ENCODE measurements around the gene FAM98C. TPM values are rescaled to one million over a fixed set of nuclear protein-coding genes. Genes with fewer than 3 reads are reported as not detected.

FAM98C gene
- total and polyA plus RNA-seq, 2 of the 13 experiments (the other 11 are each of a cell fraction or from before 2014, with no cell fraction given) = 10.0 to 11.5 TPM

DNA sequence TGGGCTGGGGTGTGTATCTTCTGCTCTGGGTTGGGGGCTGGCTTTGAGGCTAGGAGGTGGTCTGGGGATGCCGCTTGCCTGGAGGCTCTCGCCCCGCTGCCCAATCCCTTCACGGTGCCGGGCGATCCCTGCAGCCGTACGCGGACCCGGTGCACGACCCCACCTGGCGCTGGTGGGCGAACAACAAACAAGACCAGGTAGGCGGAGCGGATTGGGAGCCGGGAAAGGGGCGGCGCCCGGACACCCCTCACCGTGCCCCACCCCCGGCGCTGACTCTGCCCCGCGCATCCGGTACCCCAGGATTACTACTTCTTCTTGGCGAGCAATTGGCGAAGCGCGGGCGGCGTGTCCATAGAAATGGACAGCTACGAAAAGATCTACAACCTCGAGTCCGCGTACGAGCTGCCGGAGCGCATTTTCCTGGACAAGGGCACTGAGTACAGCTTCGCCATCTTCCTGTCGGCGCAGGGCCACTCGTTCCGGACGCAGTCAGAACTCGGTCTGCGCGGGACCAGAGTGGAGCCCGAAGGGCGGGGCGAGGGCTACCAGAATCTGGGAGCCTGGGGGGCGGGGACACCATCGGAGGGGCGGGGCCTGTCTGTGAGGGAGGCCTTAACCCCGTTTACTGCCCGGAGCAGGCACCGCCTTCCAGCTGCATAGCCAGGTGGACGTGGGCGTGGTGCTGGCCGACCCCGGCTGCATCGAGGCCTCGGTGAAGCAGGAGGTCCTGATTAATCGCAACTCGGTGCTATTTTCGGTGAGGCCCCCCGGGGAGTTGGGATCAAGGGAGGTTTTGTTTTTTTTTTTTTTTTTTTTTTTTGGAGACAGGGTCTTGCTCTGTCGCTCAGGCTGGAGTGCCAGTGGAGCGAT is 40.6 kb upstream of the FAM98C start:
- ATAC-seq = peak; percentile 55
- ChIA-PET POLR2A (interaction anchor here (0.9 to 2.2 kb wide), 4 partner anchors 12 to 41 kb away, joined by 3 to 24 read pairs (median 4); partner anchors contain the start of genes FAM98C, GGN, PSMD8 and SPRED3), CTCF (ENCODE audit: low intra/inter-chr PET ratio, low total read pairs) (no interaction called here)
- BruUV-seq (replicated peaks) = no TSS peak
- peaks cover 15 to 43% of the 10 kb centered on the region in 2 experiments; a peak in 4 of 5 replicates for H3K27me3 ChIP-seq (ENCODE audit: control insufficient read depth in 1 of 2, insufficient read depth in 2 of 2, low read length in 2 of 2)
- peak overlapping the region; percentile 88 for H3K4me2 ChIP-seq (ENCODE audit: low read depth, low read length)
- no peaks in the 10 kb centered on the region for H3K9me3 ChIP-seq (ENCODE audit: low read length)
- H4K20me1 ChIP-seq (ENCODE audit: insufficient read depth, low read length) = no peaks in the 10 kb centered on the region
- intact Hi-C loops (cut with micrococcal nuclease; ENCODE audit: unreplicated experiment) (loop anchor here (1.0 kb wide), 1 partner anchor 8 kb away; no protein-coding TSS in a partner anchor), in situ Hi-C loops (cut with HindIII; ENCODE audit: extremely low pct_ligation_motif_present, low pct_unique_long_range_greater_than_20kb) (no loop called here)
- H3K79me2 ChIP-seq (ENCODE audit: insufficient read depth, low read length) = no peaks in the 10 kb centered on the region
- 2% methylated on average over 19 of the region's 68 CpGs for WGBS (ENCODE audit: low lambda C conversion rate)
- no peak overlapping the region for H2AFZ ChIP-seq (ENCODE audit: low read length)
- H3K4me3 ChIP-seq (replicated peaks in 1 of 3; ENCODE audit: insufficient read depth in 1 of 3, low read depth in 2 of 3, low read length in 3 of 3) = peak overlapping the region; percentile 57 to 75 (median 62); a peak in 5 of 6 replicates
- H3K9ac ChIP-seq (ENCODE audit: insufficient read depth, low read depth, low read length) = no peak overlapping the region
- no peaks in the 10 kb centered on the region for H3K36me3 ChIP-seq (replicated peaks in 1 of 2; ENCODE audit: control insufficient read depth in 1 of 2, insufficient read depth in 2 of 2, low read length in 2 of 2)
- no peak overlapping the region for H3K27ac ChIP-seq (ENCODE audit: extremely low read length, insufficient read depth, low read length)
- peak; percentile 23 for DNase-seq (ENCODE audit: low spot score)
- peaks cover 36% of the 10 kb centered on the region for H3K4me1 ChIP-seq (ENCODE audit: insufficient read depth, low read length)
- FAIRE-seq = no peak
- TF ChIP-seq SALL2 (CRISPR knock-in tag; IDR thresholded peaks at IDR 0.05) (0 out of 2 replicates have a peak, but pooled peaks have one; percentile 39), PCBP1 (IDR thresholded peaks at IDR 0.05; ENCODE audit: borderline replicate concordance, low read depth, low read length) (0 out of 2 replicates have a peak, but pooled peaks have one; percentile 57), HNRNPLL (IDR thresholded peaks at IDR 0.05; ENCODE audit: low read depth, low read length, poor library complexity, severe bottlenecking) (peak; percentile 29), ZNF777 (CRISPR knock-in tag; IDR thresholded peaks at IDR 0.05) (0 out of 2 replicates have a peak, but pooled peaks have one; percentile 53), TARDBP (CRISPR knock-in tag; IDR thresholded peaks at IDR 0.05) (0 out of 2 replicates have a peak, but pooled peaks have one; percentile 24), ZFY (CRISPR knock-in tag; IDR thresholded peaks at IDR 0.05) (peak; percentile 16; the same call in 1 of the 2 replicates), GABPB1 (CRISPR knock-in tag; IDR thresholded peaks at IDR 0.05) (peak; percentile 25; the same call in 1 of the 2 replicates), ZNF772 (CRISPR knock-in tag; IDR thresholded peaks at IDR 0.05) (0 out of 2 replicates have a peak, but pooled peaks have one; percentile 28), BCL6 (CRISPR knock-in tag; IDR thresholded peaks at IDR 0.05) (peak; percentile 24; the same call in 1 of the 2 replicates), ZBTB7B (CRISPR knock-in tag; IDR thresholded peaks at IDR 0.05) (0 out of 2 replicates have a peak, but pooled peaks have one; percentile 31), ZNF776 (CRISPR knock-in tag; IDR thresholded peaks at IDR 0.05) (0 out of 2 replicates have a peak, but pooled peaks have one; percentile 34), CBX1 (IDR thresholded peaks at IDR 0.05; ENCODE audit: low read depth) (no peak), SAFB2 (CRISPR knock-in tag; IDR thresholded peaks at IDR 0.05; ENCODE audit: borderline replicate concordance, low read depth) (no peak), ZNF883 (CRISPR knock-in tag; IDR thresholded peaks at IDR 0.05; ENCODE audit: not compliant biosample characterization) (peak; percentile 56)
- TF ChIP-seq, protein P1, sequence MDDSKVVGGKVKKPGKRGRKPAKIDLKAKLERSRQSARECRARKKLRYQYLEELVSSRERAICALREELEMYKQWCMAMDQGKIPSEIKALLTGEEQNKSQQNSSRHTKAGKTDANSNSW (CRISPR knock-in tag; IDR thresholded peaks at IDR 0.05; ENCODE audit: borderline replicate concordance) = no peak
- TF ChIP-seq, protein P2, sequence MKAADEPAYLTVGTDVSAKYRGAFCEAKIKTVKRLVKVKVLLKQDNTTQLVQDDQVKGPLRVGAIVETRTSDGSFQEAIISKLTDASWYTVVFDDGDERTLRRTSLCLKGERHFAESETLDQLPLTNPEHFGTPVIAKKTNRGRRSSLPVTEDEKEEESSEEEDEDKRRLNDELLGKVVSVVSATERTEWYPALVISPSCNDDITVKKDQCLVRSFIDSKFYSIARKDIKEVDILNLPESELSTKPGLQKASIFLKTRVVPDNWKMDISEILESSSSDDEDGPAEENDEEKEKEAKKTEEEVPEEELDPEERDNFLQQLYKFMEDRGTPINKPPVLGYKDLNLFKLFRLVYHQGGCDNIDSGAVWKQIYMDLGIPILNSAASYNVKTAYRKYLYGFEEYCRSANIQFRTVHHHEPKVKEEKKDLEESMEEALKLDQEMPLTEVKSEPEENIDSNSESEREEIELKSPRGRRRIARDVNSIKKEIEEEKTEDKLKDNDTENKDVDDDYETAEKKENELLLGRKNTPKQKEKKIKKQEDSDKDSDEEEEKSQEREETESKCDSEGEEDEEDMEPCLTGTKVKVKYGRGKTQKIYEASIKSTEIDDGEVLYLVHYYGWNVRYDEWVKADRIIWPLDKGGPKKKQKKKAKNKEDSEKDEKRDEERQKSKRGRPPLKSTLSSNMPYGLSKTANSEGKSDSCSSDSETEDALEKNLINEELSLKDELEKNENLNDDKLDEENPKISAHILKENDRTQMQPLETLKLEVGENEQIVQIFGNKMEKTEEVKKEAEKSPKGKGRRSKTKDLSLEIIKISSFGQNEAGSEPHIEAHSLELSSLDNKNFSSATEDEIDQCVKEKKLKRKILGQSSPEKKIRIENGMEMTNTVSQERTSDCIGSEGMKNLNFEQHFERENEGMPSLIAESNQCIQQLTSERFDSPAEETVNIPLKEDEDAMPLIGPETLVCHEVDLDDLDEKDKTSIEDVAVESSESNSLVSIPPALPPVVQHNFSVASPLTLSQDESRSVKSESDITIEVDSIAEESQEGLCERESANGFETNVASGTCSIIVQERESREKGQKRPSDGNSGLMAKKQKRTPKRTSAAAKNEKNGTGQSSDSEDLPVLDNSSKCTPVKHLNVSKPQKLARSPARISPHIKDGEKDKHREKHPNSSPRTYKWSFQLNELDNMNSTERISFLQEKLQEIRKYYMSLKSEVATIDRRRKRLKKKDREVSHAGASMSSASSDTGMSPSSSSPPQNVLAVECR (CRISPR knock-in tag; IDR thresholded peaks at IDR 0.05; ENCODE audit: borderline replicate concordance) = peak; percentile 44; the same call in 1 of the 2 replicates
